Measurements from ENCODE around the gene OXTR.

DNA sequence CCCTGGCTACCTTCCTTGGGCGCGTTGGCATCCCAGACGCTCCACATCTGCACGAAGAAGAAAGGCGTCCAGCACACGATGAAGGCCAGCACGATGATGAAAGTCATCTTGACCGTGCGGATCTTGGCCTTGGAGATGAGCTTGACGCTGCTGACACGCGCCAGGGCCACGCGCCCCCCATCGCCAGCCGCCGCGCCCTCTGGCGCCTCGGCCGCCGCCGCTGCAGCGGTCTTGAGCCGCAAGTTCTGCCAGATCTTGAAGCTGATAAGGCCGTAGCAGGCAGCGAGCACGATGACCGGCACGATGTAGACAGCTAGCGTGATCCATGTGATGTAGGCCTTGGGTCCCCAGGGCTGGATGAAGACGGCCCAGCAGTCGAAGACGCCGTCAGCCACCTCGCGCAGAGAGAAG, 2.2 kb downstream of the OXTR start:
- TF ChIP-seq, protein P1, sequence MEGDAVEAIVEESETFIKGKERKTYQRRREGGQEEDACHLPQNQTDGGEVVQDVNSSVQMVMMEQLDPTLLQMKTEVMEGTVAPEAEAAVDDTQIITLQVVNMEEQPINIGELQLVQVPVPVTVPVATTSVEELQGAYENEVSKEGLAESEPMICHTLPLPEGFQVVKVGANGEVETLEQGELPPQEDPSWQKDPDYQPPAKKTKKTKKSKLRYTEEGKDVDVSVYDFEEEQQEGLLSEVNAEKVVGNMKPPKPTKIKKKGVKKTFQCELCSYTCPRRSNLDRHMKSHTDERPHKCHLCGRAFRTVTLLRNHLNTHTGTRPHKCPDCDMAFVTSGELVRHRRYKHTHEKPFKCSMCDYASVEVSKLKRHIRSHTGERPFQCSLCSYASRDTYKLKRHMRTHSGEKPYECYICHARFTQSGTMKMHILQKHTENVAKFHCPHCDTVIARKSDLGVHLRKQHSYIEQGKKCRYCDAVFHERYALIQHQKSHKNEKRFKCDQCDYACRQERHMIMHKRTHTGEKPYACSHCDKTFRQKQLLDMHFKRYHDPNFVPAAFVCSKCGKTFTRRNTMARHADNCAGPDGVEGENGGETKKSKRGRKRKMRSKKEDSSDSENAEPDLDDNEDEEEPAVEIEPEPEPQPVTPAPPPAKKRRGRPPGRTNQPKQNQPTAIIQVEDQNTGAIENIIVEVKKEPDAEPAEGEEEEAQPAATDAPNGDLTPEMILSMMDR (optimal IDR thresholded peaks at IDR 0.05 in 1 of 3, IDR thresholded peaks at IDR 0.05 in 1 of 3, conservative IDR thresholded peaks at IDR 0.05 in 1 of 3; ENCODE audit: extremely low read depth in 1 of 3, insufficient read depth in 2 of 3, low read length in 3 of 3), result no peak
- TF ChIP-seq EZH2 (IDR thresholded peaks at IDR 0.05; ENCODE audit: low read length), result no peak
